B cell (primary cell): ENCODE results near the gene IRS2.

Experiments
- CTCF ChIP-seq: fragments of 200-600 bp; IDR thresholded peaks from one replicate; pipeline ENCODE4 v1.8.0; 2022; ENCODE audit warnings: antibody characterized with exemption, mild to moderate bottlenecking
- EZH2 ChIP-seq: IDR thresholded peaks from 2 replicates; pipeline ENCODE4 v1.6.1; 2012; ENCODE audit warnings: borderline replicate concordance, low read depth, mild to moderate bottlenecking, moderate library complexity, low read length; ENCODE audit not compliant: insufficient read depth, poor library complexity, severe bottlenecking

DNA sequence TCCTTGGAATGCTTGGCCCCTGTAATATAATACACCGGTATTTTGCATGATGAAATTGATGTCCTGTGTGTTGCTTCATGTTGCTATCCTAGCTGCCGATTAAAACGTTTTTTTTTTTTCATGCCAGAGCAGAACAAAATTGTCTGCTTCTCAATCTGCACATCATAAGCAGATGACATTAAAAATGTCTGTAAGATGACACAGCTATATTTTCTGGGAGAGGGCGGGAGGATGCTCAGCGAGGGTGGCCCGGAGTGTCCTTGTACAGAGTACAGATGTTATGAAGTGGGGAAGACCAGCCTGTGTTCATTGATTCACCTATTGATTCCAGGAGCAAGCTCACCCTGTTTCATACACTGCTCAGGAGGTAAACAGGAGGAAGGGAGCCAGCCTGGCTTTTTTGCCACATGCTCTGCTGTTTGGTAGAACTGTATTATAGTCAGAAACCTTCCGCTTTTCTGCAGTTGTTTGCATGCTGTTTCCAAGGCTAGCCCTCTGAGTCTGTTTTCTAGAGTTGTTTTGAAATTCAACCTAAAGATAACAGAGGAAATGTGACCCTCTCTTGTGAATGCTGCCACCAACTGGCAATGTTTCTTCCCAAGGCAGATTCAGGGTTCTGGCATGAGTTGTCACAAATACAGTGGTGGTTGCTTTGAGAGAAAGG is 4.7 kb upstream of the IRS2 start:
- TF ChIP-seq CTCF (peak; percentile 60), EZH2 (no peak)
